ENCODE data around the gene PLXDC1.
"Not testable (repeated sequence)": the region's sequence is repeated elsewhere in the genome, so short reads cannot be mapped to it uniquely, and the experiment has no call there.

Gene PLXDC1

DNA sequence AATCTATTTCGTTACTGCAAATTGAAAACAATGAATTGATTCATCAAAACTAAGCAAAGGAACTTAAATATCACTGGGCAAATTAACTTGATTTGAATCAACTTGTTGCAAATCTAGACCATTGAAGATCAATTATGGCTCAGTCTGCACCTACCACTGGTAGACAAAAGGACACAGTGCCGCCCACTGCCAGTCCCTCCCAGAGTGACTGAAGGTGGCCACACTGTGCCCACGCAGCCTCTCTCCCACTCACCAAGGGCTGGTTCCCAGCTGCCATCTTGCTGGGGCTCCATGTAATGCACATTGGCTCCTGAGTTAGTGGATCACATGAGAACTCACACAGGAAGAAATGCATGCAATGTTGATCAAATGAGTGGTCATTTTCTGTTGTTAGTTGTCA is 78.1 kb downstream of the PLXDC1 start:
- in situ Hi-C loops (cut with HindIII; ENCODE audit: low sequenced_read_pairs), result loop anchor here (25.0 kb wide), 1 partner anchor 114 kb away; the partner anchor contains the start of gene CACNB1

DNA sequence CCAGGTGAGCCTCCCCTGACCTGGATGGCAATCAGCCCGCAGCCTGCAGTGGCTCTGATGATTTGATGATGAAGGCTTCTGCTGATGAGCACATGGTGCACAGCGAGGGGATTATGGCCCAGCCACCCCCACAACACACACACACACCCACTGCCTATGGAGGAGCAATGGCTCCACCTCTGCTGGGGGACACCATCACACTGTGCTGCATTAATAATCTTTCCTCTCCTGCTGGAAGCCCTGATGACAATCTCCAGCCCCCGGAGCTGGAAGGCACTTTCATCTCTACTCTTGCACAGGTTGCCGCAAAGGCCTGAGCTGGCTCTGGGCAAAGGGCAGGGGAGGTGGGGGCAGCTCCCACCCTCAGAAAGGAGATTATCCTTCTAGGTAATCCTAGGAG is 79.9 kb downstream of the PLXDC1 start:
- in situ Hi-C loops (cut with HindIII; ENCODE audit: low sequenced_read_pairs), result loop anchor here (25.0 kb wide), 1 partner anchor 116 kb away; the partner anchor contains the start of gene CACNB1

DNA sequence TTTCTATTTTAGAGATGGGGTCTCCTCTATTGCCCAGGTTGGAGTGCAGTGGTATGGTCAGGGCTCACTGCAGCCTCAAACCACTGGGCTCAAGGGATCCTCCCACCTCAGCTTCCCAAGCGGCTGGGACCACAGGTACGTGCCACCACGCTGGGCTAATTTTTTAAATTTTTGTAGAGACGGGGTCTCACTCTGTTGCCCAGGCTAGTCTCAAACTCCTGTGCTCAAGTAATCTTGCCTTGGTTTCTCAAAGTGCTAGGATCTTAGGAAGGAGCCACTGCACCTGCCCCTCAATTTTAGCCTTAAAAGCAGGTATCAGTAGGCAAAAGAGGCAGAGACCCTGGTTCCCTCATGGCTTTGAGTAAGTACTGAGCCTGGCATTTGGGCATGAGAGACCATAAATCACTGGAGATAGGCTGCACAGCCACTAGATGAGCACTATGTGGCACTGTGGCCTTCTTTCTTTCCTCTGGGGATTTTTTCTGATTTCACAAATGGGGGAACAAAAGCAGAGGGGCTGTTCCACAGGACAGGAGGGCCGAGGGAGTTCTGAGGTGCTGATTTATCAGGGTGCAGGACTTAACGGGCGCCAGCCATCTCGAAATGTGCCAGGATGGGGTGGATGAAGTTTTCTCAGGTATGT is 82.2 kb downstream of the PLXDC1 start:
- in situ Hi-C loops (cut with HindIII; ENCODE audit: low sequenced_read_pairs), result loop anchor here (25.0 kb wide), 1 partner anchor 118 kb away; the partner anchor contains the start of gene CACNB1

DNA sequence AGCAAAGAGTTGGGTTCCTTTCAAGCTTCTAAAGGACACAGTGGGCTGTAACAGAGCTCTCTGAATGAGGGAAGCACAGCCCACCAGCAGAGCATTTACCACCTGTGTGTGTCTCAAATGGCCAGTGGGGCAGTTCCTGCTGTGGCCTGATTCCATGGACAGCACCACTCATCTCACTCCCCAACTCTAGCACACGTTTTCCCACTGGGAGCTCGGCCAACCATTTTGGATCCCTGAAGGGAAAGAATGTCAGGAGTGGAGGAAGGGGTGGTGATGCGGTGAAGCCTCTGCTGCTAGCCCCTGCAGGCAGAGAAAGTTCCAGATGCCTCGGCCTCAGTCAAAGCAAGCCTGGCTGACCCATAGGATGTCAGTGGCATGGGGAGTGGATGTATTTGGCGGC is 86.6 kb downstream of the PLXDC1 start:
- in situ Hi-C loops (cut with HindIII; ENCODE audit: low sequenced_read_pairs), result loop anchor here (5.0 to 25.0 kb wide), 2 partner anchors 38 to 122 kb away; partner anchors contain the start of gene CACNB1

- in situ Hi-C loops (cut with HindIII; ENCODE audit: low sequenced_read_pairs), result loop anchor here (5.0 to 25.0 kb wide), 2 partner anchors 37 to 123 kb away; partner anchors contain the start of gene CACNB1
Observed at GRCh38 chr17:39064374-39064773, 87.1 kb downstream of the PLXDC1 start.

GRCh38 chr17:39063681-39064069 is 87.8 kb downstream of the PLXDC1 start:
- in situ Hi-C loops (cut with HindIII; ENCODE audit: low sequenced_read_pairs), result loop anchor here (5.0 to 25.0 kb wide), 2 partner anchors 36 to 124 kb away; partner anchors contain the start of gene CACNB1

DNA sequence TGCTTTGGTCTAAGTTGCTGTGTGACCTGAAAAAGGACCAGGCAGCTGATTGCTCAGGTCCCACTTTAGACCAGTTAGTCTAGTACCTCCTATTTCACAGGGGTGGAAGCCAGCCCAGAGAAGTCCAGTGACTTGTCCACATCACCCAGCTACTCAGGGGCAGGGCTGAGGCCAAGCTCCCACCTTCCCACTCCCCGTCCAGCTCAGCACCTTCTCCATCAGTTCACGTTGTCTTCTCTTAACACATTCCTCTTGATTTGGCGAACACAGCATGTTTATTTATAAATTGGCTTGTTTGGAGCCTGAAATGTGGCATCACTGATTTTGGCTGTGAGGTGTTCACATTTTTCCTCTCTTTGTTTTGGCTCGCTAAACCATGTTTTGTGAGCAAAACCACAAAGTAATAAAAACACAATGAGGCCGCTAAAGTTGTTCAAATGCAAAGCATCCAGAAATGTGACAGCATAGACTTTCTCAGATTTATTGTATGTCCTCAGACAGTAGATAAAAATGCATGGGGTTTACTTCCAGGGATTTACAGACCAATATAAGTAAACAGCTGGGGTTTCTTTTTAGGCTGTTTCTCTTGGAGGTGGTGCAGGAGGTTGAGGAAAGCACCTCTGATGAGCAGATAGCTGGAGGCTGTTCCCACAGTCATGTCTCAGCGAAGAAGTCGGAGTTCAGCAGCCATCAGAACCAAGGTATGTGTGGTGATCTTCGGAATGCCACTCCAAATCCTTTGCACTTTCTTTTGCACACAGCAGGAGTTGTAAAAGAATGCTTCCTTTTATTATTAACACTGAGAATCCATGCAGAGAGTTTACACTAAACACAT is 88.4 kb downstream of the PLXDC1 start:
- in situ Hi-C loops (cut with HindIII; ENCODE audit: low sequenced_read_pairs), result loop anchor here (5.0 to 25.0 kb wide), 2 partner anchors 36 to 124 kb away; partner anchors contain the start of gene CACNB1

DNA sequence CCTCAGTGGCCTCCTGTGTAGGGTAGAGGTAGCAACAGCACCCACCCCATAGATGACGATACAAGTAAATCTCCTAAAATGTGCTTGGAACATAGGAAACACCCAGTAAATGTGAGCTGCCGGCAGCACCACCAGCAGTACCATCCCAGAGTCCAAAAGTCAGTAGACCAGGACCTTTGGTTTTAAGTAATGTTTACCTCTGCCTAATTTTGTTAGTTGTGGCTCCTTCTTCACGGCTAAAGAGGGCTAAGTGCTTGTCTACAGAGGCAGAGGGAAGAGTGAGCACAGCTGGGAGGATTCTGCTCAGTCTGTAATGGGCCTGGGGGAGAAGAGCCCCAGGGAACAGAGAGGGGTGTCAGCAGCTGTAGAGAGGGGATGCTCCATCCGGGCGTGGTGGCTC is 92.9 kb downstream of the PLXDC1 start:
- in situ Hi-C loops (cut with HindIII; ENCODE audit: low sequenced_read_pairs), result loop anchor here (25.0 kb wide), 1 partner anchor 129 kb away; the partner anchor contains the start of gene CACNB1

DNA sequence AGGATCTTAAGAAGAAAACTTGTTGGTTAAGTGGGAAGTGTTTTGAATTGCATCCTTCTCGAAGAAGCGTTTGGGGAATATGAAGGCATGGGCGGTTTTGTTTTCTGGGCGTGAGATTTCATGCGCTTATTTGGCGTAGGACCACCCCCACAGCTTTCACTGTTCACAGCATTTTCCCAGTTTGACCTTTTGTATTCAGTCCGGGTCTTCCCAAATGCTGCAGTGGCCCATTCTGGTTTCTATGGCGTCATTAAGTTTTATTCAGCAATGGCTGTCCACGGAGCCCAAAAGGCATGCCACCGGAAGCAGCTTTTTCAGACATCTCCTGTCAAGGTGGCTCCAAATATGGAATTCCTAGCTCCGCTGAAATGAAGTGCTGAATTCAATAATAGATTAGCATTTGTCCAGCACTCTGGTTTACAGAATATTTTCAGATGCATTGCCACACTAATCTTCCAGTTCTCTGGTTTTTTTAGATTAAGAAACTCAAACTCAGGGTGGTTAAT is 93.7 kb downstream of the PLXDC1 start:
- in situ Hi-C loops (cut with HindIII; ENCODE audit: low sequenced_read_pairs), result loop anchor here (25.0 kb wide), 1 partner anchor 130 kb away; the partner anchor contains the start of gene CACNB1

DNA sequence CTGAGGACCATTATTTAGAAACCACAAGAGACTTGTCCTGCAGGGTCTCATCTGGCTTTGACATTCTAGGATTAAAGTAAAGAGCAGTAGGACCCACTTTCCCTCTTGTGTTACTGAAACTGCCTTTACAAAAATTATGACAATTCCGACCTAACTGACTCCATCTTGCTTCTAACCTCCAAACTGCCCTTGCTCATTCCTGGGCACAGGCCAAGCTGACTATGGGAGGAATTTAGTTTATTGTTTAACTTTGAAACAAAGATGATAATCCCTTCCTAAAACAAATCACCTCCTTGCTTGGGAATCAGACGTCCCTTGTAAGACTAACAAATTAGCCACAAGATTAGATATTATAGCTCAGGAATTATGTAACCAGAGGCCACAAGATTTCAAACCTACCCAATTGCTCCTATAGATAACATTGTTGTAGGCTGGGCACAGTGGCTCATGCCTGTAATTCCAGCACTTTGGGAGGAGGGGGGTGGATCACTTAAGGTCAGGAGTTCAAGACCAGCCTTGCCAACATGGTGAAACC is 97.3 kb downstream of the PLXDC1 start:
- in situ Hi-C loops (cut with HindIII; ENCODE audit: low sequenced_read_pairs), result loop anchor here (25.0 kb wide), 1 partner anchor 133 kb away; the partner anchor contains the start of gene CACNB1

DNA sequence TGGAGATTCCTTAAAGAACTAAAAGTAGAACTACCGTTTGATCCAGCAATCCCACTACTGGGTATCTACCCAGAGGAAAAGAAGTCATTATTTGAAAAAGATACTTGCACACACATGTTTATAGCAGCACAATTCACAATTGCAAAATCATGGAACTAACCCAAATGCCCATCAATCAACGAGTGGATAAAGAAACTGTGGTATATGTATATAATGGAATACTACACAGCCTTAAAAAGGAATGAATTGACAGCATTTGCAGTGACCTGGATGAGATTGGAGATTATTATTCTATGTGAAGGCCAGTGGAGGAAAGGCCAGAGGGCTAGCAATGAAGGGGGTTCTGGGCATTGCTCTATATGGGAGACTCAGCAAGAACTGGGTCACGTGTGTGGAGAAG is 99.0 kb downstream of the PLXDC1 start:
- in situ Hi-C loops (cut with HindIII; ENCODE audit: low sequenced_read_pairs), result loop anchor here (25.0 kb wide), 1 partner anchor 135 kb away; the partner anchor contains the start of gene CACNB1

DNA sequence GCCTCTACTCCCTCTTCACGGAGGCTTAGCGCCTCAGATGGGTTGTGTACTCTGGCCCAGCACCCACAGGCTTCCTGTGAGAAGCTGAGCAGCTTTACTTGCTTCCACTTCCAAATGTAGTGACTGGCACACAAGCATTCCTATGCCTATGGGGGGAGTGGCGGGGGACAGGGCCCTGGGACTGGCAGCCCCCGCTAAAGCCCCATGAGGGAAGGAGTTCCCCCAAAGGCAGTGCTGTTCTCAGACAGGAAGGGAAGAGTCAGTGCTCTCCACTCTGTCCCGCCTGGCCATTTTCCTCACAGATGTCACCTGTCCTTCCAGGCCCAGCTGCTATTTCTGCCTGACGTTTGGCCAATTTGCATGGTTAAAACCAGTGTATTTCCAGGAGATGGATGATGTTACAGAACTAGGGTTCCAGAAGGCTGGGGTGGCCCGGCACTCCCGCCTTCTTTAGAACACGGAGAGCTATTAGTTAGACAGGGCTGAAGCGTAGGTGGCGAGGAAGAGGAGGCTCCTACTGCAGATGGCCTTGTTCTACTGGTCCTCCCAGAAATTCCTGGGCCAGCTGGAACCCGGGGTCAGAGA is 100.3 kb downstream of the PLXDC1 start:
- in situ Hi-C loops (cut with HindIII; ENCODE audit: low sequenced_read_pairs), result loop anchor here (25.0 kb wide), 1 partner anchor 136 kb away; the partner anchor contains the start of gene CACNB1

GRCh38 chr17:39045948-39046679 is 105.3 kb downstream of the PLXDC1 start:
- in situ Hi-C loops (cut with HindIII; ENCODE audit: low sequenced_read_pairs), result no loop called here

GRCh38 chr17:39036009-39036408 is 115.4 kb downstream of the PLXDC1 start:
- in situ Hi-C loops (cut with HindIII; ENCODE audit: low sequenced_read_pairs), result no loop called here

GRCh38 chr17:39035578-39035977 is 115.9 kb downstream of the PLXDC1 start:
- in situ Hi-C loops (cut with HindIII; ENCODE audit: low sequenced_read_pairs), result not testable (repeated sequence)

- in situ Hi-C loops (cut with HindIII; ENCODE audit: low sequenced_read_pairs), result loop anchor here (5.0 kb wide), 1 partner anchor 34 kb away; no protein-coding TSS in a partner anchor
Observed at GRCh38 chr17:39028690-39029089, 122.7 kb downstream of the PLXDC1 start.

DNA sequence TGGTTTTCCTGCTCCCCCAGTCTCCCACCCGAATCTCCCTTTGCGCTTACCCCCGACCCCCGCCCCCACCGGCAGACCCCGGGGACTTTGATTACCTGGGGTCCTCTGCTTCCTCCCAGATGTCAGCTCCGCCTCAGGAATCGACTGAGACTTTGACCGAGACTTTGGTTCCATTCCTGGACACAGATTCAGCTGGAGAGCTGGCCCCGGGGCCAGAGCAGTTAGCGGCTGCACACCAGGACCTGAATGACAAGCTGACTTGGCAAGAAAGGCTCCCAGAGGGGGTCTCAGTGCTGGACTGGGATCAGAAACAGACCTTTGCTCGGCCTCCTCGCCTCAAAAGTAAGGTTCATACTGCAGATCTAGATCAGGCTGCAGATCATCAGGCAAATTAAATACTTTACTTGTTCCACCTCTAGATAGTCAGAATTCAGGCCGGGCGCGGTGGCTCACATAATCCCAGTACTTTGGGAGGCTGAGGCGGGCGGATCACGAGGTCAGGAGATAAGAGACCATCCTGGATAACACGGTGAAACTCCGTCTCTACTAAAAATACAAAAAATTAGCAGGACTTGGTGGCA is 123.9 kb downstream of the PLXDC1 start:
- in situ Hi-C loops (cut with HindIII; ENCODE audit: low sequenced_read_pairs), result loop anchor here (5.0 kb wide), 1 partner anchor 35 kb away; no protein-coding TSS in a partner anchor

DNA sequence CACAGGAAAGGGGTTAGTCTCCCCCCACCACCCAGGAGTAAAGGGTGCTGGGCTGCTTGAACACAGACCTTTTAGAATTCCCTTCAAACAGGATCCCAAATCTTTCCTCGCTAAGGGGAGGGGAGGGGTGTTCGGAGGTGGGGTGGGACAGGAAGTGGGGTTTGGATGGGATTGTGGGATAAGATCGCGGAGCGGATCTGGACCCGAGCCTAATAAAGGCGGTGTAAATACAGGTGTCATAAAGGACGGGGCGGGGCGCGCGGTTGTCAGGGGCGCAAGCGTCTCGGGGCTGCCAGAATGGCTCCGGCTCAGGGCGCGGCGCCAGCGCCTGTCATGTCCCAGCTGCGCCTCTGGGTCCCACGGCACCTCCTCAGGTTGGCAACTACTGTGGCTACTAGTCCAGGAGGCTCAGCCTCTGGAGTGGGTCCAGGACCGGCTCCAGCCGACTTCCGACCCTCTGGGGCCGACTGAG is 124.4 kb downstream of the PLXDC1 start:
- in situ Hi-C loops (cut with HindIII; ENCODE audit: low sequenced_read_pairs), result loop anchor here (5.0 kb wide), 1 partner anchor 35 kb away; no protein-coding TSS in a partner anchor

DNA sequence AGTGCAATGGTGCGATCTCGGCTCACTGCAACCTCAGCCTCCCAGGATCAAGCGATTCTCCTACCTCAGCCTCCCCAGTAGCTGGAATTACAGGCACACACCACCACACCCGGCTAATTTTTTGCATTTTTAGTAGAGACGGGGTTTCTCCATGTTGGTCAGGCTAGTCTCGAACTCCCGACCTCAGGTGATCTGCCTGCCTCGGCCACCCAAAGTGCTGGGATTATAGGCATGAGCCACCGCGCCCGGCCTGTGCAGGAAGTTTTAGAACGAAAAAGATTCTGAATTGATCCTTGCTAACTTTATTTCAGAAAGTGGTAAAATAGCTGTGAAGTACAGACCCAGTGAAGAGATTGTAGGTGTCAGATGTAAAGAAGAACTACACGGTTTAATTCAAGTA is 125.1 kb downstream of the PLXDC1 start:
- in situ Hi-C loops (cut with HindIII; ENCODE audit: low sequenced_read_pairs), result loop anchor here (5.0 kb wide), 1 partner anchor 36 kb away; no protein-coding TSS in a partner anchor
